PC-9 (cell line): ENCODE results near the gene MLXIP.

Experiments used
- EZH2 ChIP-seq: fragments of 200-600 bp; sonication (generic); IDR thresholded peaks from 2 replicates; pipeline ENCODE4 v1.8.0; 2017; ENCODE audit warnings: antibody characterized with exemption, low read depth
- TF ChIP-seq, protein P1 (sequence below): fragments of 200-600 bp; sonication (generic); conservative IDR thresholded peaks from 2 replicates; pipeline ENCODE4 v1.6.1; 2017; ENCODE audit warnings: mixed run types, antibody characterized with exemption, mild to moderate bottlenecking, moderate library complexity

DNA sequence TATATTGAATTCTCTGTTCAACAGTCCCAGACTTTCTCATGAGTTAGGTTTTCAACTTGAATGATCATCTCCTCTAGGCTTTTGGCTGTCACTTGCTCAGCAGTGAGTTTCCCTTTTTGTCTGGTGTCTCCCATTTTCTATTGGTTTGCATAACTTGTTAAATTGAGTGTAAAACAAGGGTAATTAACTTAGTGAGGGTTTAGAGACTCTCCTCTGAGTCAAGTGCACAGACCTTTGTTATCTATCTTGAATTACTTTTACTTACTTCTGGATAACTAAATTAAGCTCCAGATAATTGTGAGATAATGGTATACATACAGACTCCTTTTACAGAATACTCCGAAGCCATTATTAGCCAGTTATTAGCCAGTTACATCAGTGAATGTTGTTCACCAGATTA is 22.0 kb downstream of the MLXIP start:
- no peak for TF ChIP-seq EZH2
- TF ChIP-seq, protein P1, sequence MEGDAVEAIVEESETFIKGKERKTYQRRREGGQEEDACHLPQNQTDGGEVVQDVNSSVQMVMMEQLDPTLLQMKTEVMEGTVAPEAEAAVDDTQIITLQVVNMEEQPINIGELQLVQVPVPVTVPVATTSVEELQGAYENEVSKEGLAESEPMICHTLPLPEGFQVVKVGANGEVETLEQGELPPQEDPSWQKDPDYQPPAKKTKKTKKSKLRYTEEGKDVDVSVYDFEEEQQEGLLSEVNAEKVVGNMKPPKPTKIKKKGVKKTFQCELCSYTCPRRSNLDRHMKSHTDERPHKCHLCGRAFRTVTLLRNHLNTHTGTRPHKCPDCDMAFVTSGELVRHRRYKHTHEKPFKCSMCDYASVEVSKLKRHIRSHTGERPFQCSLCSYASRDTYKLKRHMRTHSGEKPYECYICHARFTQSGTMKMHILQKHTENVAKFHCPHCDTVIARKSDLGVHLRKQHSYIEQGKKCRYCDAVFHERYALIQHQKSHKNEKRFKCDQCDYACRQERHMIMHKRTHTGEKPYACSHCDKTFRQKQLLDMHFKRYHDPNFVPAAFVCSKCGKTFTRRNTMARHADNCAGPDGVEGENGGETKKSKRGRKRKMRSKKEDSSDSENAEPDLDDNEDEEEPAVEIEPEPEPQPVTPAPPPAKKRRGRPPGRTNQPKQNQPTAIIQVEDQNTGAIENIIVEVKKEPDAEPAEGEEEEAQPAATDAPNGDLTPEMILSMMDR = no peak
